Left forelimb (tissue), 1 donor: Measurements from ENCODE around the gene ZKSCAN1.
"Not testable (repeated sequence)": the region's sequence is repeated elsewhere in the genome, so short reads cannot be mapped to it uniquely, and the experiment has no call there.

ENCODE experiments used
- DNase-seq: peaks from one replicate; pipeline ENCODE4 v3.0.0-alpha.2; 2018; ENCODE audit warnings: low spot score

Gene ZKSCAN1

DNA sequence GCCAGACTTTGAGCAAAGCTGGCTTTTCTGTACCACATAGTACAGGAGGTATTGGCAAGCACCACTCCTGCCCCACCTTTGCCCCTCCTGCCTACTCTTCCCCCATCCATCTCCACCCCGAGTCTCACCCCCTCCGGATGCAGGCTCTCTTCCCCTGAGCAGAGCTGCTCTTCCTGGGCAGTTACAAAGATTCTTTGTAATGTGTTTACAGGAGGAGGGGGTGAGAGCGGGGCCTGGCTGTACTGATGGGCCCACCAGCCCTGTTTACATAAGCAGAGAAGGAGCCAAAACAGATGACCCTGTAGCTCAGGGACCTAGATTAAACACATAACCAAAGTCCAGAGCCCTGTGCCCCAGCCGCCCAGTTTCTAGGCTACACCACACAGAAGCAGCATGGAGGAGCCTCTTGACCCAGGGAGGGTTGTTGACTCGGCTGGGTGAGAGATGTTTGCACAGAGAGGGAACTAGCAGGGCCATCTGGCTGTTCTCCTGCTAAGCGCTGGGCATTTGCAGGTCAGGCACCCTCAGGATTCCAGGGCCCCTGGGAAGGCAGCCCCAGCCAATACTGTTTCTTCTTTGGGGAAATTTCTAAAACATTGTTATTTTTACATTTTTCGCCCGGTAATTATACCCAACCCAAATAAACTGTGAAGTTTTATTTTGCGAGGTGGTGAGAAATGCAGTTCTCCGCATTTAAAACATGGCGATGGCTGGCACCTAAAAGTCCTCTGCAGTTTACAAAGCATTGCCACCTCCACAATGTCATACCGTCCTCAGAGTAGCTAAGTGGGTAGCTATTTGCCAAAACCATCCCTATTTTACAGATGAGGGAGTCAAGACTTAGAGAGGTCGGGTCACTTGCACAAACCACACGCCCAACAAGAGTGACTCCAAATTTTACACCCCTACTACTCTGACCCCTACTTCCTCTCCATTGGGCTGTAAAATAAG, 11.4 kb upstream of the ZKSCAN1 start:
- no peak for DNase-seq

DNA sequence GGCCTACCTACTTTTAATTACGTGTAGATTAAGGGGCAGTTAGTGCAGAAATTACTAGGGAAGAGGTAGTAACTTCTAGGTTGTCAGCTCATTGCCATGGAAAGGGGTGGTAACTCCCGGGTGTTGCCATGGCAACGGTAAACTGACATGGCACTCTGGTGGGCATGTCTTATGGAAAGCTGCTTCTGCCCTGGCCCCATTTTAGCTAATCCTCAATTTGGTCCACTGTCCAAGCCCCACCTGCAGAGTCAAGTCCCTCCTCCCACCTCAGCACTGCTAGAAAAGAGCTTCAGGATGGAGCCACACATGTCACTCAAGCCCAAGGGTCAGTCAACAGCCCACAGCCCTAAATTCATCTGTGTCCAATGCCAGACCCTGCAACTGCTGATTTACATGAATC, 7.5 kb upstream of the ZKSCAN1 start:
- DNase-seq = no peak

DNA sequence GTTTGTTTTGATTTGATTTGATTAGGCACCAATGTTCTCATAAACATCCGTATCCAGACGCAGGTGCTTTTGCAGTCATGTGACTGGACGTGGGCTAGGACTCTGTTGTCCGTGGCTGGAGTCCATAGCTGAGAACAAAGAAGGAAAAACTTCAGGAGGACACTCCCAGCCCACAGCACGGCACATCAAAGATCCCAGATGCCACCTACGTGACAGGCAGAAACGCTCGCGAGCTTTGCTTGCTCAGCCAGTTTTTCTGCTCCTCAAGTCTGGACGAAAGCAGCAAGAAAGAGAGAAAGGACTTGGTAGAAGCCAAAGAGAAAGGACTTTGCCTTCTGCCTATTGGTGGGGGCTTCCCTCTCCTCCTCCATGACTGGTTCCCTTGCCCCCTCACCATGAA, 6.9 kb upstream of the ZKSCAN1 start:
- no peak for DNase-seq

DNA sequence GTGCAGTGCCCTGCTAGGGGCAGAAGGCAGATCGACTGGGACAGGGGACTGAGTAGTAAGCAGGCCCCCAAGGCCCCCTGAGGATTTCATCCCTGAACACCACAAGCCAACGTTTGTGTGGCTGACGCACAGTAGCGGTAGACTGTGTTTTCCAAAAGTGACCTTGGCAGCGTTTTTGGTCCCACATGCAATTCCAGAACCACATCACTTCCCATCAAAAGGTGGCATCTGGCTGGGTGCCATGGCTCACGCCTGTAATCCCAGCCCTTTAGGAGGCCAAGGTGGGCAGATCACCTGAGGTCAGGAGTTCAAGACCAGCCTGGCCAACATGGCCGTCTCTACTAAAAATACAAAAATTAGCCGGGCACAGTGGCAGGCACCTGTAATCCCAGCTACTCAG, 5.4 kb upstream of the ZKSCAN1 start:
- DNase-seq = not testable (repeated sequence)

DNA sequence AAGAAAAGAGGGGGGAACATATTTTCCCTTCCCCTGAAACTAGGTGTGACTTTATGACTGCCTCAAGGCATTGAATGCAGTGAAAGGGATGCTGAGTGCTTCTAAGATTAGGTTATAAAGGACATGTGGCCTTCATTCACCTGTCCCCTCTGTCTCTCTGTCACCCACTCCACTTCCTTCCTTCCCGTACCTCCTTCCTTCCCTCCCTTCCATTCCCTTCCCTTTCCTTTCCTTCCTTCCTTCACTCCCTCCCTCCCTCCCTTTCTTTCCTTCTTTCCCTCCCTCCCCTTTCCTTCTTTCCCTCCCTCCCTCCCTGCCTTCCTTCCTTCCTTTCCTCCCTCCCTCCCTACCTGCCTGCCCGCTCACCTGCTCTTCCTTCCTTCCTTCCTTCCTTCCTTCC, 4.5 kb upstream of the ZKSCAN1 start:
- DNase-seq = no peak

DNA sequence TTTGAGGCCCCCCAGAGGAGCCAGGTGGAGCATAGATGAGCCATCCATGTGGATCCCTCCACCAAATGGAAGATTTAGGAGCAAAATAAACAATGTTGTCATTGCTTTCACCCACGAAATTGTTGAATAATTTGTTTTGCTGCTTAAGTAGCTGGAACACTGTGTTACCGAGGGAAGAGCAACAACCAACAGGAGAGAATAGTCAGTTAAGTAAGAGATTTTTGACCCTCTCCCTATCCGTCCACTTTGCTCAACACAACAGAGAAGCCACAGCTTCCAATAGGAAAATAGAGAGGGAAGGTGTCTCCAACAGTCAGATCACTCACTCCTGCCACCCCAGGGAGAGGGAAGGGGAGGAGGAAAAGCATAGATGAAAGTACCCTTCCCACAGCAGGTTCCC, 3.9 kb upstream of the ZKSCAN1 start:
- no peak for DNase-seq

DNA sequence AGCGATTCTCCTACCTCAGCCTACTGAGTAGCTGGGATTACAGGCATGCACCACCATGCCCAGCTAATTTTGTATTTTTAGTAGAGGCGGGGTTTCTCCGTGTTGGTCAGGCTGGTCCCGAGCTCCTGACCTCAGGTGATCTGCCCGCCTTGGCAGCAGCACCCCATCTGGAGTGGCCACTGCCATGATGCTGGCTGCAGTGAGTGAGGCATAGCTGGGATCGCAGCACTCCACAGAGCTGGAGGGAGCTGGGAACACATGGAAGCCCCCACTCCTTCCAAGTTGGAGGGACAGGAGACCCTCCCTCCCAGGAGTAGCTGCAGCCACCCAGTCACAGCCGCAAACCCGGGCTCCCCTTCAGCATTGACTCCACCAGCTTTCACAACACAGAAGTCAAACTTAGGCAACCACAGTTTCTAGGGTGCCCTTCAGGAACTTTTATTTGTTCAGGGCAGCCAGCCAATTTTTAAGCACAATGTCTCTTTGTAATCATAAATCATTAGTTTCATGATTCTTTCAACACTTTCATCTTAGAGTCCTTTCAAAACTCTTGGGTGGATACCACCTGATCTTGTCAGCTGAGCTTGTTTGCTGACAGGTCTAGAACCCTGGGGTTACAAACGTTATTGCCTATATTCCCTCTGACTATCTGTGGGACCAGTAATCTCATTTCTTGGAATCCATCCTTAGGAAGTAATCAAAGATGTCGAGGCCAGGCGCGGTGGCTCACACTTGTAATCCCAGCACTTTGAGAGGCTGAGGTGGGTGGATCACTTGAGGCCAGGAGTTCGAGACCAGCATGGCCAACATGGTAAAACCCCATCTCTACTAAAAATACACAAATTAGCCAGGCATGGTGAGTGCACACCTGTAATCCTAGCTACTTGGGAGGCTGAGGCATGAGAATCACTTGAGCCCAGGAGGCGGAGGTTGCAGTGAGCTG, 2.7 kb upstream of the ZKSCAN1 start:
- not testable (repeated sequence) for DNase-seq

DNA sequence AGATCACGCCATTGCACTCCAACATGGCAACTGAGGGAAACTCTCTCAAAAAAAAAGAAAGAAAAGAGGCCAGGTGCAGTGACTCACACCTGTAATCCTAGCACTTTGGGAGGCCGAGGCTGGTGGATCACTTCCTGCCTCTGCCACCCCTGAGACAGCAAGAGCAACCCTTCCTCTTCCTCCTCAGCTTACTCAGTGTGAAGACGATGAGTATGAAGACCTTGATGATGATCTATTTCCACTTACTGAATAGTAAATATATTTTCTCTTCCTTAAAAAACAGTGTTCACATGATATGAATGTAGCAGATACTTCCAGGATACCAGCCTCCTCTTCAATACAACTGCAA, 2.1 kb upstream of the ZKSCAN1 start:
- DNase-seq = no peak

DNA sequence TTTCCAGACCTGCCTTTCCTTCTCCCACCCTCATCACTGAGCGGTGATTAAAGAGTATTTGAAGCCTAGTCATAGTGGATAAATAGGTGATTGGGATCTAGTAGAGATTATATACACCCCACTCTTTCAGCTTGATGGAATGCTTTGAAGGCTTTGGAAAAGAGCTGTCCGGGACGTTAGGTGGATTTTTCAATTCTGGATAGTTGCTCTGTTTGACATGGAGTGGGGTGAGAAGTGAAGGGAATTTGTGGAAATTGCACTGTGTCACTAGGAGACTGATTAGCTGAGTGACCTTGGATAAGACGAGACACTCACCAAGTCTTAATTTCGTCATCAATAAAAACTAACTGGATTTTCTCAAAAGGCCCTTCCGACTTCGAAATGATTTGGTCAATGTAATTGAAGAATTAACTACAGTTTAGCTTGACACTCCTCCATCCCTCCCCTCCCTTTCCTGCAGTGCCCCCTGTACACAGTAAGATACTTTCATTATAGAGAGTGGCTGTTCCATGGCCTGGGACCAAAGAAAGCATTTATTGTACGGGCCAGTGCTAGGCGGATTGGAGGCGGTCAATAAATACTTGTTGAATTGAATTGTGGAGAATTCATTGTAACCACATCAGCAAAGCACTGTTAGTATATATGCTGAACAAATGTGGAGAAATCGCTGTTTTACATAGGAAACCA, 962 bp downstream of the ZKSCAN1 start:
- no peak for DNase-seq

DNA sequence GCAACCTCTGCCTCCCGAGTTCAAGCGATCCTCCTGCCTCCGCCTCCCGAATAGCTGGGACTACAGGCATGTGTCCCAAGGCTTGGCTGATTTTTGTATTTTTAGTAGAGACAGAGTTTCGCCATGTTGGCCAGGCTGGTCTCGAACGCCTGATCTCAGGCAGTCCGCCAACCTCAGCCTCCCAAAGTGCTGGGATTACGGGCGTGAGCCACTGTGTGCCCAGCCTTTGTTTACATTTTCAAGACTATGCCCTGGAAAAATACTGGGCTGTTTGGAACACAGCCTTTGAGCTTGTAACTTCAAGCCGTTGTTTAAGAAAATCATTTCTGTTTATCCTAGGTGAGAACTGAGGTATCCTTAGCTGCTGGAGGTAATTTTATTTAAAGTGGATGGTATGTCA, 1.9 kb downstream of the ZKSCAN1 start:
- DNase-seq = no peak

DNA sequence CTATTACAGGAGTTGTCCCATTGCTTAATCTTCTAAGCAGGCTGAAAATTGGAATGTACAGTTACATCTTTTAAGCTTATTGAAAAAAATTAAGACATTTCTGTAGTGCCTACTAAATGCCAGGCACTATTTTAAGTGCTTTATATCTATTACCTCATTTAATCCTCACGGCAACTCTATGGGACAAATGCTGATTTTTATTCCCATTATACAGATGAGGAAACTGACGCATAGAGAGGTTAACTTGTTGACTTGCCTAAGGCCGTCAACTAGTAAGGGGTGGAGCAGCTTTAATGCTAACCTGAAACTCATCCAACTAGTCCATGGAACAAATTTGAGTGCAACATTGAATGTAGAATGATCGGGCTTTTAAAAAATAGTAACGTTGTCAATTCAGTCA, 2.5 kb downstream of the ZKSCAN1 start:
- no peak for DNase-seq

DNA sequence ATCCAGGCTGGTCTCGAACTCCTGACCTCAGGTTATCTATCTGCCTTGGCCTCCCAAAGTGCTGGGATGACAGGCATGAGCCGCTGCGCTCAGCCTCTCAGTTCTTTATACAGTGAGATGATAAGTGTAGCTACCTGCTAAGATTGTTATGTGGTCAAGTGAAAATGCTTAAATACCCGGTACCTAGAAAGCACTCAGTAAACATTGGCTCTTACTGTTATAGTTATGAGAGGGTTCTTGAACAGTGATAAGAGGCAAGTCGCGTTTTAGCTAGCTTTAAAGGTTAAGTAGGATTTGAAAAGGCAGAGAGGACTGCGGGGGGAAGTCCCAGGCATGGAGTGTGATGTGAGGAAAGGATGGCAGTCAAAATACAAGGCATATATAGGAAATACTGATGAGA, 4.5 kb downstream of the ZKSCAN1 start:
- DNase-seq = no peak

DNA sequence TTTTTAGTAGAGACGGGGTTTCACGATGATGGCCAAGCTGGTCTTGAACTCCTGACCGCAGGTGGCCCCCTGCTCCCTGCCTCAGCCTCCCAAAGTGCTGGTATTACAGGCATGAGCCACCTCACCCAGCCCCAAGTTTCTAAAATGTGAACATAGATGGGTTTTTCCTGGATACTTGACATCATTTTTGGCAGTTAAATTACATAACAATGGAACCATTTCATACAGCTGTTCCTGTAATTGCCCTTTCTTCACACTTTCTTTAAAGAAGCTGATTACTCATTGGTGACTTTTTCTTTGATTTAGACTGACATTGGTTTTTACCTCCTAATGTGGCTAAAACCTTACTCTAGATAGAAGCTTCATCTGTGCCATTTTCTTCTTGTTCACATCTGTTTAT, 5.9 kb downstream of the ZKSCAN1 start:
- DNase-seq = no peak

DNA sequence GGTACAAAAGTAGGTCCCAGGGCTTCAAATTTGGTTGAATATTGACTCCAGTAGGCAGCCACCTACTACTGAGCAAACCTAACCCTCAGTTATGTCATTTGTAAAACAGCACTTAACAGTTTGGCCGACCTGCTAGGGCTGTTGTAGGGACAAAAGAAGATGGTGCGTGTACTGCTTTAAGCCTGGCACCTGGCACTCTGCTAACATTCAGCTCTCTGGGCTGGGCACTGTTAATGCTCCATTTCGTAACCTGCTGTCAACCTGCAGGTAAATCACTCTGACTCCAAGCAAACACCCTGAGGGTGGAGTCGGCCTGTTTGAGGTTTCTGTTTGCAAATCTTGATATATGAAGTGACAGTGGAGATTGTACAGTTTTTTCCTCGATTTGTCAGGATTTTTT, 7.2 kb downstream of the ZKSCAN1 start:
- DNase-seq = no peak

DNA sequence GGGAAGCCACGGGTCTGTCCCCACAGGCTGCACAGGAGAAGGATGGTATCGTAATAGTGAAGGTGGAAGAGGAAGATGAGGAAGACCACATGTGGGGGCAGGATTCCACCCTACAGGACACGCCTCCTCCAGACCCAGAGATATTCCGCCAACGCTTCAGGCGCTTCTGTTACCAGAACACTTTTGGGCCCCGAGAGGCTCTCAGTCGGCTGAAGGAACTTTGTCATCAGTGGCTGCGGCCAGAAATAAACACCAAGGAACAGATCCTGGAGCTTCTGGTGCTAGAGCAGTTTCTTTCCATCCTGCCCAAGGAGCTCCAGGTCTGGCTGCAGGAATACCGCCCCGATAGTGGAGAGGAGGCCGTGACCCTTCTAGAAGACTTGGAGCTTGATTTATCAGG, 8.1 kb downstream of the ZKSCAN1 start:
- DNase-seq = no peak

DNA sequence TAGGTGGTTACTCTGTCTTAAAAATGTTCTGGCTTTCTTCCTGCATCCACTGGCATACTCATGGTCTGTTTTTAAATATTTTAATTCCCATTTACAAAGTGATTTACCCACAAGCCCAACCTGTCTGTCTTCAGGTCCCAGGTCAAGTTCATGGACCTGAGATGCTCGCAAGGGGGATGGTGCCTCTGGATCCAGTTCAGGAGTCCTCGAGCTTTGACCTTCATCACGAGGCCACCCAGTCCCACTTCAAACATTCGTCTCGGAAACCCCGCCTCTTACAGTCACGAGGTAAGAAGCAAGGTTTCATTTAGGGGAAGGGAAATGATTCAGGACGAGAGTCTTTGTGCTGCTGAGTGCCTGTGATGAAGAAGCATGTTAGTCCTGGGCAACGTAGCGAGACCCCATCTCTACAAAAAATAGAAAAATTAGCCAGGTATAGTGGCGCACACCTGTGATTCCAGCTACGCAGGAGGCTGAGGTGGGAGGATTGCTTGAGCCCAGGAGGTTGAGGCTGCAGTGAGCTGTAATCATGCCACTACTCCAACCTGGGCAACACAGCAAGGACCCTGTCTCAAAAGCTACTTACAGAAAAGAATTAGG, 8.7 kb downstream of the ZKSCAN1 start:
- no peak for DNase-seq

DNA sequence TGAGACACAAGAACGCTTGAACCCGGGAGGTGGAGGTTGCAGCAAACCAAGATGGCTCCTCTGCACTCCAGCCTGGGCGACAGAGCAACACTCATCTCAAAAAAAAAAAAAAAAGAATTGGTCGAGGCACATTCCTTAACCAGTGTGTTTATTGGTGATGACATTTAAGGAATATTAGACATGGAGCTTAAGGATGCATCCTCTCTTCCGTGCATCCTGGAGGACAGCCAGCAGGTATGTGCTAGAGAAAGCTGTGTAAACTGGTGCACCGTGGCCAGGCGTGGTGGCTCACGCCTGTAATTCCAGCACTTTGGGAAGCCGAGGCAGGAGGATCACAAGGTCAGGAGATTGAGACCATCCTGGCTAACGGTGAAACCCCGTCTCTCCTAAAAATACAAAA, 11.8 kb downstream of the ZKSCAN1 start:
- DNase-seq = no peak

DNA sequence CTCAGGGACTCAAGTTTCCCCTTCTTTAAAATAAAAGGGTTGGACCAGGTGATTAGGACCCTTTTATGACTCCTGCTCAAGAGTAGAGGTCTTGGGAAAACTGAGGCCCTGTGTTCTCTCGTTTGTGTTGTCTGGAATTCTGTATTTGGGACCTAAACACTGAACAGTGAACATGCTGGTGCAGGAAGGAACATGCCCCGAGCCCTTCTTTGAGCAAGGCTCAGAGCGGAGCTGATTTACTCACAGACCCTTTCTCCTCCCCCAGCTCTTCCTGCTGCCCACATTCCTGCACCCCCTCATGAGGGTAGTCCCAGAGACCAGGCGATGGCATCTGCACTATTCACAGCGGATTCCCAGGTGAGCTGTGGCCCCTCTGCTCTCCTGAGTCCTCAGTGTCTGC, 14.2 kb downstream of the ZKSCAN1 start:
- no peak for DNase-seq

DNA sequence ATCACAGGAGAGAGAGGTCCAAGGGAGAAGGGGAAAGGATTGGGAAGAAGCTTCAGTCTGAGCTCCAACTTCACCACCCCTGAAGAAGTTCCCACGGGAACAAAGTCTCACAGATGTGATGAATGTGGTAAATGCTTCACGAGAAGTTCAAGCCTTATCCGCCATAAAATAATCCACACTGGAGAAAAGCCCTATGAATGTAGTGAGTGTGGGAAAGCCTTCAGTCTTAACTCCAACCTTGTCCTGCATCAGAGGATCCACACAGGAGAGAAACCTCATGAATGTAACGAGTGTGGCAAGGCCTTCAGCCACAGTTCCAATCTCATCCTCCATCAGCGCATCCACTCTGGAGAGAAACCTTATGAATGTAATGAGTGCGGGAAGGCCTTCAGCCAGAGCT, 18.1 kb downstream of the ZKSCAN1 start:
- no peak for DNase-seq

DNA sequence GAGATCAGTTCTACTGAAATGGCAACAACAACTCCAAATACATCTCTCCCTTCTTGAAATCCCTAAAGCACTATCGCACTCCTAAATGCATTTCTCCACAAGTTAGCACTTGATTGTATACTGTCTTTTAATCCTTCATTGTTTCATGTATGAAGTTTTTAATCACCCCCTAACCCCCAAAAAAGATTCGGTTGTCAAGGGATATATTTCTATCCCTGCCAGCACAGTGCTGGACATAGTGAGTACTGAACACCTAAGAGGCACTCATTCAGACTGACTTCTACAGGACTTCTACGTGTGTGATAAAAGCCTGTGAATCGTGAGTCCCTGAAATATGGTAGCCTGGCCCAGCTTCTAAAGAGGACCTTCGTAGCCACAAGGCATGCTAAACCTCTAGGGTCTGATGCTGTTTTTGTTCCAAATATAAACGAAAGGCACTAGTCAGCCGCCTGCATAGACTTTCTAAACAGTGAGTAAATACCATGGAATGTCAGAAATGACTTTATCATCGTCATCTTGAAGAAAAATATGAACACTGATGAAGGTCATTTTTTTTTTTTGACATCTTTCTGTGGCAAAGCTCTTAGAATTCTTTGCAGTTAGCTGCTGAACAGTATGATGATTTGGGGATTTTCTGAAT, 19.6 kb downstream of the ZKSCAN1 start:
- DNase-seq = no peak

DNA sequence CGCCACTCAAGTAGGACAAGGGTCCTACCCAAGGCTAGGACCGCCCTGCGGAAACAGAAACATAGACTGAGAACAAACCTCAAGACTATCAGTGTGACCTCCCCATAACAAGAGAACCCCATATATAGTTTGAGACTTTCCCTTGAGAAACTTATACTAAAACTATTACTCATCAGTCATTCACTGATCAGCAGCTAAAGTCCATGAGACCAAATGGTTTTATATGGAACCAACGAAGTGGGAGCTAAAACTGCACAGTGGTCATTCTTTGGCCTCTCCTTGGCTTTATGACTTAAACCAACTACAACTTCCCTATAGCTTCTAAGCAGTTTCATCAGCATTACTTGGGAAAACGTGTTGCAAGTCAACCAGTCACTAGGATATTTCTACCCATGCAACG, 20.5 kb downstream of the ZKSCAN1 start:
- DNase-seq = no peak

DNA sequence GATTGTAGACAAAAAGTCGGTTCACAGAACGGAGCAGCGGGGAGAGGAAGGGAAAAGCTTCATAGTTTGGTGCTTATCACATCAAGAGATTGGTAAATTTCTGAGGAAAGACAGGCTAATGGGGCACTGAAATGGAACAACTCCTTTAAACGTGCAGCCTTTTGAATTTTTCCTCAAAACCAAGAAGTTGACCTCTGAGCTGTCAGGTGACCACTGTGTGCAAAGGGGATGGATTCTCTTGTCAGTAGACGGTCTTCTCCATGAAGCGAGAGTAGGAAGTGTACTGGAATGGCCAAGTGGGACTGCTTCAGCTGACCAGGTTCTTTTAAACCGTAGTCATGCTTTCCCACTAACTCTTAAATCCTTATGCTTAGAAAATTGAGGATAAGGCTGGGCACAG, 22.9 kb downstream of the ZKSCAN1 start:
- DNase-seq = no peak
